ENCODE results near the gene RHOA. TPM values are rescaled to one million over a fixed set of nuclear protein-coding genes. Genes with fewer than 3 reads are reported as not detected.
"Not testable (repeated sequence)": the region's sequence is repeated elsewhere in the genome, so short reads cannot be mapped to it uniquely, and the experiment has no call there.

RHOA gene
- total RNA-seq, 1 donor from 2014 or later, result 601 TPM

GRCh38 chr3:49358884-49359225 lies 52.9 kb downstream of the RHOA start:
- DNase-seq (no peak), ATAC-seq (peak in 1 of 2 donors; percentile 1)
- no peak for TF ChIP-seq CTCF (IDR thresholded peaks at IDR 0.05)
- H3K9me3 ChIP-seq, result no peaks in the 10 kb centered on the region
- no peaks in the 10 kb centered on the region for H3K27me3 ChIP-seq (ENCODE audit: low read depth)
- intact Hi-C loops (cut with DNase I), result no loop called here
- H3K27ac ChIP-seq, result peak overlapping the region; percentile 95
- H3K4me1 ChIP-seq, result peaks cover 41% of the 10 kb centered on the region
- H3K36me3 ChIP-seq, result peaks cover 75% of the 10 kb centered on the region
- H3K4me3 ChIP-seq, result peak overlapping the region; percentile 84

- peak within 1 kb of the TSS; percentile 84 for H3K4me3 ChIP-seq
- no peaks in the 10 kb centered on the region for H3K27me3 ChIP-seq (ENCODE audit: low read depth)
- no peaks in the 10 kb centered on the region for H3K9me3 ChIP-seq
- H3K27ac ChIP-seq, result peak within 1 kb of the TSS; percentile 95
- TF ChIP-seq CTCF (IDR thresholded peaks at IDR 0.05), result peak; percentile 8
- H3K4me1 ChIP-seq, result peaks cover 41% of the 10 kb centered on the region
- peak; percentile 95 to 97 for ATAC-seq
- peaks cover 70% of the 10 kb centered on the region for H3K36me3 ChIP-seq
- intact Hi-C loops (cut with DNase I), result no loop called here
- DNase-seq, result peak; percentile 97
Observed at GRCh38 chr3:49358217-49358883, 53.4 kb downstream of the RHOA start, which contains the start of gene GPX1. Gene GPX1, minus strand, starts transcription at chr3:49358353. Its CDS starts 75 bp downstream, at chr3:49358278.

GRCh38 chr3:49357443-49358216 lies 54.1 kb downstream of the RHOA start:
- Histone ChIP-seq H3K4me1 (peaks cover 41% of the 10 kb centered on the region), H3K36me3 (peaks cover 63% of the 10 kb centered on the region), H3K27ac (peak overlapping the region; percentile 95), H3K4me3 (peak overlapping the region; percentile 84)
- DNase-seq, result peak; percentile 78
- peak; percentile 62 to 66 for ATAC-seq
- intact Hi-C loops (cut with DNase I); H3K9me3 ChIP-seq; H3K27me3 ChIP-seq (ENCODE audit: low read depth): not testable (repeated sequence)

- DNase-seq; intact Hi-C loops (cut with DNase I); H3K9me3 ChIP-seq; H3K27me3 ChIP-seq (ENCODE audit: low read depth): not testable (repeated sequence)
- H3K27ac ChIP-seq, result peak overlapping the region; percentile 95
- ATAC-seq, result peak in 1 of 2 donors; percentile 5
- peak overlapping the region; percentile 84 for H3K4me3 ChIP-seq
- peaks cover 46% of the 10 kb centered on the region for H3K4me1 ChIP-seq
- peaks cover 57% of the 10 kb centered on the region for H3K36me3 ChIP-seq
Observed at GRCh38 chr3:49357095-49357442, 54.7 kb downstream of the RHOA start.

GRCh38 chr3:49352890-49353421 lies 58.8 kb downstream of the RHOA start:
- intact Hi-C loops (cut with DNase I), result no loop called here

GRCh38 chr3:49352281-49352680 lies 59.5 kb downstream of the RHOA start:
- no peak overlapping the region for H3K4me3 ChIP-seq
- H3K27ac ChIP-seq, result peak overlapping the region; percentile 81
- peaks cover 68% of the 10 kb centered on the region for H3K4me1 ChIP-seq
- intact Hi-C loops (cut with DNase I), result no loop called here
- no peak for DNase-seq
- no peak for ATAC-seq
- H3K36me3 ChIP-seq, result peaks cover 26% of the 10 kb centered on the region
- H3K27me3 ChIP-seq (ENCODE audit: low read depth), result no peaks in the 10 kb centered on the region
- no peaks in the 10 kb centered on the region for H3K9me3 ChIP-seq
- no peak for TF ChIP-seq CTCF (IDR thresholded peaks at IDR 0.05)

More at GRCh38 chr3:49352890-49353421, 58.8 kb downstream of the RHOA start:
- peak overlapping the region; percentile 81 for H3K27ac ChIP-seq
- H3K4me1 ChIP-seq, result peaks cover 62% of the 10 kb centered on the region
- H3K36me3 ChIP-seq, result peaks cover 27% of the 10 kb centered on the region
- no peak overlapping the region for H3K4me3 ChIP-seq
- ATAC-seq, result no peak
- no peaks in the 10 kb centered on the region for H3K27me3 ChIP-seq (ENCODE audit: low read depth)
- H3K9me3 ChIP-seq, result no peaks in the 10 kb centered on the region
- TF ChIP-seq CTCF (IDR thresholded peaks at IDR 0.05), result no peak
- no peak for DNase-seq

All from lower lobe of right lung (tissue), 2 donors.